HUES48 (cell line): ENCODE results near the gene TGFBR3L.

Source experiments
- H3K27ac ChIP-seq: one replicate; pipeline ENCODE4 v1.7.0; 2013; ENCODE audit warnings: low read depth, low read length, inconsistent platforms
- H3K27me3 ChIP-seq: 2 replicates; pipeline ENCODE4 v1.6.1; 2013; ENCODE audit warnings: mild to moderate bottlenecking, low read length; ENCODE audit not compliant: control insufficient read depth, insufficient read depth
- H3K36me3 ChIP-seq: 2 replicates; pipeline ENCODE4 v1.6.1; 2013; ENCODE audit warnings: low read length; ENCODE audit not compliant: control insufficient read depth, insufficient read depth
- H3K4me1 ChIP-seq: 2 replicates; pipeline ENCODE4 v1.6.1; 2013; ENCODE audit warnings: mild to moderate bottlenecking, low read length; ENCODE audit not compliant: control insufficient read depth, insufficient read depth
- H3K4me3 ChIP-seq: 2 replicates; pipeline ENCODE4 v1.5.1; 2013; ENCODE audit warnings: mild to moderate bottlenecking, low read depth, low read length
- H3K9ac ChIP-seq: 2 replicates; pipeline ENCODE4 v1.6.1; 2013; ENCODE audit warnings: mild to moderate bottlenecking, low read depth, low read length, moderate library complexity
- H3K9me3 ChIP-seq: 2 replicates; pipeline ENCODE4 v1.6.1; 2013; ENCODE audit warnings: low read length; ENCODE audit not compliant: control insufficient read depth, insufficient read depth

TGFBR3L gene

GRCh38 chr19:7898967-7899366, 15.7 kb upstream of the TGFBR3L start:
- H3K9me3 ChIP-seq, result no peaks in the 10 kb centered on the region
- peaks cover 10% of the 10 kb centered on the region; the same call in 1 of the 2 replicates for H3K36me3 ChIP-seq
- H3K9ac ChIP-seq, result no peak overlapping the region
- H3K4me3 ChIP-seq, result no peak overlapping the region
- H3K4me1 ChIP-seq, result peaks cover 2% of the 10 kb centered on the region; the same call in 1 of the 2 replicates
- H3K27ac ChIP-seq, result no peak overlapping the region
- H3K27me3 ChIP-seq, result no peaks in the 10 kb centered on the region

DNA sequence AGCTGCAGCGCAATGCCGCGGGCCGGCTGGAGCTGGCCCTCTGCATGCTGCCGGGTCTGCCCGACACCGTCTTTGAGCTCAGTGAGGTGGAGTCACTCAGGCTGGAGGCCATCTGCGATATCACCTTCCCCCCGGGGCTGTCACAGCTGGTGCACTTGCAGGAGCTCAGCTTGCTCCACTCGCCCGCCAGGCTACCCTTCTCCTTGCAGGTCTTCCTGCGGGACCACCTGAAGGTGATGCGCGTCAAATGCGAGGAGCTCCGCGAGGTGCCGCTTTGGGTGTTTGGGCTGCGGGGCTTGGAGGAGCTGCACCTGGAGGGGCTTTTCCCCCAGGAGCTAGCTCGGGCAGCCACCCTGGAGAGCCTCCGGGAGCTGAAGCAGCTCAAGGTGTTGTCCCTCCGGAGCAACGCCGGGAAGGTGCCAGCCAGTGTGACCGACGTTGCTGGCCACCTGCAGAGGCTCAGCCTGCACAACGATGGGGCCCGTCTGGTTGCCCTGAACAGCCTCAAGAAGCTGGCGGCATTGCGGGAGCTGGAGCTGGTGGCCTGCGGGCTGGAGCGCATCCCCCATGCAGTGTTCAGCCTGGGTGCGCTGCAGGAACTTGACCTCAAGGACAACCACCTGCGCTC, 14.8 kb upstream of the TGFBR3L start:
- Histone ChIP-seq H3K4me3 (no peak overlapping the region), H3K4me1 (peaks cover 6% of the 10 kb centered on the region; the same call in 1 of the 2 replicates), H3K9ac (no peak overlapping the region), H3K9me3 (no peaks in the 10 kb centered on the region), H3K36me3 (peaks cover 10% of the 10 kb centered on the region; the same call in 1 of the 2 replicates), H3K27ac (no peak overlapping the region), H3K27me3 (no peaks in the 10 kb centered on the region)

GRCh38 chr19:7900401-7900870, 14.2 kb upstream of the TGFBR3L start:
- no peaks in the 10 kb centered on the region for H3K27me3 ChIP-seq
- H3K9me3 ChIP-seq, result no peaks in the 10 kb centered on the region
- no peak overlapping the region for H3K27ac ChIP-seq
- H3K36me3 ChIP-seq, result peaks cover 10% of the 10 kb centered on the region; the same call in 1 of the 2 replicates
- peaks cover 6% of the 10 kb centered on the region; the same call in 1 of the 2 replicates for H3K4me1 ChIP-seq
- no peak overlapping the region for H3K4me3 ChIP-seq
- no peak overlapping the region for H3K9ac ChIP-seq

GRCh38 chr19:7900931-7901330, 13.7 kb upstream of the TGFBR3L start:
- Histone ChIP-seq H3K27me3 (no peaks in the 10 kb centered on the region), H3K9me3 (no peaks in the 10 kb centered on the region), H3K4me3 (no peak overlapping the region), H3K4me1 (peaks cover 6% of the 10 kb centered on the region; the same call in 1 of the 2 replicates), H3K27ac (no peak overlapping the region), H3K9ac (no peak overlapping the region), H3K36me3 (peaks cover 13% of the 10 kb centered on the region; the same call in 1 of the 2 replicates)

DNA sequence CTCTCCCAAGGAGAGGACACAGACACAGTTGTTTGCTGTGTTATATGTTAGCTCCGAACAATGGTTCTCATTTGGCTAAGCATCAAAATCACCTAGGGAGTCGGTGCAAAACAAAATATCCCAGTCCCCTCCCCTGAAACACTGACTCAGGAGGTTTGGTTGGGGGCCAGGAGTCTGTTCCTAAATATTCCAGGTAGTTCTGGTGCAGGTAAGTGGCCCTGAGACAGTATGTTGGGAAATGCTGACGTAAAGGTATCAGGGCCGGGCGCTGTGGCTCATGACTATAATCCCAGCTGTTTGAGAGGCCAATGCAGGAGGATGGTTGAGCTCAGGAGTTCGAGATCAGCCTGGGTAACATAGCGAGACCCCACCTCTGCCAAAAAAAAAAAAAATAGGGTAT, 13.3 kb upstream of the TGFBR3L start:
- Histone ChIP-seq H3K4me1 (peaks cover 6% of the 10 kb centered on the region; the same call in 1 of the 2 replicates), H3K27ac (no peak overlapping the region), H3K27me3 (no peaks in the 10 kb centered on the region), H3K4me3 (no peak overlapping the region), H3K9ac (no peak overlapping the region), H3K36me3 (peaks cover 17% of the 10 kb centered on the region; the same call in 1 of the 2 replicates), H3K9me3 (no peaks in the 10 kb centered on the region)

GRCh38 chr19:7902796-7903243, 11.8 kb upstream of the TGFBR3L start:
- no peaks in the 10 kb centered on the region for H3K27me3 ChIP-seq
- peak overlapping the region; percentile 69 for H3K4me3 ChIP-seq
- peaks cover 6% of the 10 kb centered on the region; the same call in 1 of the 2 replicates for H3K4me1 ChIP-seq
- no peaks in the 10 kb centered on the region for H3K9me3 ChIP-seq
- H3K27ac ChIP-seq, result peak overlapping the region; percentile 86
- peak overlapping the region; percentile 65 for H3K9ac ChIP-seq
- H3K36me3 ChIP-seq, result peaks cover 18% of the 10 kb centered on the region; the same call in 1 of the 2 replicates

GRCh38 chr19:7903244-7904073, 11.2 kb upstream of the TGFBR3L start, which contains the start of gene MAP2K7:
Gene MAP2K7 (plus strand): TSS chr19:7903877. CDS start chr19:7903945, 68 bp downstream.
- peaks cover 18% of the 10 kb centered on the region; the same call in 1 of the 2 replicates for H3K36me3 ChIP-seq
- peak within 1 kb of the TSS; percentile 65 for H3K9ac ChIP-seq
- H3K9me3 ChIP-seq, result no peaks in the 10 kb centered on the region
- peak within 1 kb of the TSS; percentile 92 for H3K4me3 ChIP-seq
- no peaks in the 10 kb centered on the region for H3K27me3 ChIP-seq
- peaks cover 6% of the 10 kb centered on the region; the same call in 1 of the 2 replicates for H3K4me1 ChIP-seq
- peak within 1 kb of the TSS; percentile 88 for H3K27ac ChIP-seq

GRCh38 chr19:7904074-7905020, 10.3 kb upstream of the TGFBR3L start:
- H3K36me3 ChIP-seq, result peaks cover 15% of the 10 kb centered on the region; the same call in 1 of the 2 replicates
- H3K4me1 ChIP-seq, result peaks cover 6% of the 10 kb centered on the region; the same call in 1 of the 2 replicates
- H3K9me3 ChIP-seq, result no peaks in the 10 kb centered on the region
- H3K9ac ChIP-seq, result peak overlapping the region; percentile 62; the same call in 1 of the 2 replicates
- no peaks in the 10 kb centered on the region for H3K27me3 ChIP-seq
- peak overlapping the region; percentile 92 for H3K4me3 ChIP-seq
- peak overlapping the region; percentile 88 for H3K27ac ChIP-seq

DNA sequence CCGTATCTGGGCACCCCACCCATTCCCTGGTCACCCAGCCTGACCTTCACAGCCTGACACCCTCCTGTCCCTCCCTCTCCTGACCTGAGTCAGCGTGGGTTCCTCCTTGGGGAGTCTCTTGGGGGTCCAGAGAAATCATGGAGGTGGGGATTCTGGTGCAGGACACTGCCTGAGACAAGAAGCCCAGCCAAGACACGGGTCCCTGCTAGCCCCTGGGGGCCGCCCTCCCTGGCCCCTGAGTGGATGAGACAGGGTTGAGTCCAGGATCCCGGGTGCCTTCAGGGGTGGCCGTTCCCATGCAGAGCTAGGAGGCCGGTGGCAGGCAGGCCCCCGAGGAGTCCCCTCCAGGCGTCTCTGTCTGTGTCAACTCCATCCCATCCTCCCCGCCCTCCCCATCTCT, 9.4 kb upstream of the TGFBR3L start:
- no peaks in the 10 kb centered on the region for H3K9me3 ChIP-seq
- H3K4me3 ChIP-seq, result no peak overlapping the region
- H3K27me3 ChIP-seq, result no peaks in the 10 kb centered on the region
- H3K9ac ChIP-seq, result no peak overlapping the region
- no peak overlapping the region for H3K27ac ChIP-seq
- H3K4me1 ChIP-seq, result peaks cover 6% of the 10 kb centered on the region; the same call in 1 of the 2 replicates
- H3K36me3 ChIP-seq, result peaks cover 16% of the 10 kb centered on the region

GRCh38 chr19:7905859-7906258, 8.8 kb upstream of the TGFBR3L start:
- Histone ChIP-seq H3K4me1 (peaks cover 6% of the 10 kb centered on the region; the same call in 1 of the 2 replicates), H3K9ac (no peak overlapping the region), H3K4me3 (no peak overlapping the region), H3K27me3 (no peaks in the 10 kb centered on the region), H3K36me3 (peaks cover 19% of the 10 kb centered on the region), H3K9me3 (no peaks in the 10 kb centered on the region), H3K27ac (no peak overlapping the region)
